Testis (tissue), 3 donors: ENCODE results near the gene NAA16. TPM values are rescaled to one million over a fixed set of nuclear protein-coding genes. Genes with fewer than 3 reads are reported as not detected.

Source experiments
- DNase-seq: peaks from one replicate; pipeline ENCODE4 v3.0.0-alpha.2; 2019
- H3K27ac ChIP-seq, 2 donors: fragments of 200-600 bp; sonication (generic); one replicate each; pipeline ENCODE4 v1.5.1; 2019
- H3K27me3 ChIP-seq: fragments of 200-600 bp; sonication (generic); one replicate; pipeline ENCODE4 v1.5.1; 2019
- H3K36me3 ChIP-seq: fragments of 200-600 bp; sonication (generic); one replicate; pipeline ENCODE4 v1.5.1; 2017; ENCODE audit warnings: low read depth; ENCODE audit errors: missing control alignments
- H3K4me1 ChIP-seq: fragments of 200-600 bp; sonication (generic); one replicate; pipeline ENCODE4 v1.5.1; 2019
- H3K4me3 ChIP-seq, 2 donors: fragments of 200-600 bp; sonication (generic); one replicate each; pipeline ENCODE4 v1.5.1; 2017 to 2019
- H3K9me3 ChIP-seq: fragments of 200-600 bp; sonication (generic); one replicate; pipeline ENCODE4 v1.5.1; 2017
- CTCF ChIP-seq, 3 experiments: fragments of 450-650 bp in 2 of 3; fragments of 200-600 bp in 1 of 3; sonication (generic) in 1 of 3; IDR thresholded peaks; one replicate each; pipeline ENCODE4 v1.5.1; 2016 to 2019; ENCODE audit warnings: antibody characterized with exemption in 3 of 3, mild to moderate bottlenecking in 2 of 3, moderate library complexity in 1 of 3
- POLR2A ChIP-seq: fragments of 450-650 bp; IDR thresholded peaks from one replicate; pipeline ENCODE4 v1.6.1; 2017; ENCODE audit warnings: antibody characterized with exemption, mild to moderate bottlenecking, moderate library complexity
- WGBS, 2 donors: methylation state at CpG; one replicate each; pipeline ENCODE4 v1.1.5; 2018; 5-methylcytosine and 5-hydroxymethylcytosine counted together
- intact Hi-C: fragments of 100-400 bp; cut with DNase I; formaldehyde crosslinking; loops from one replicate; pipeline ENCODE4 v1.15.1; 2023; ENCODE audit warnings: low total_unique reads
- polyA plus RNA-seq: library from polyadenylated mRNA; stranded (reverse); fragments of 350-450 nt; fragmentation: Illumina TruSeq; extraction: RNeasy Lipid Tissue Mini Kit (QIAGEN cat#74804); gene quantifications from one replicate; pipeline ENCODE4 v1.2.3, GENCODE V29; 2014; ENCODE audit warnings: low read depth, low replicate concordance; ENCODE audit not compliant: insufficient read depth
- total RNA-seq, 2 donors: library from RNA; depleted of rRNA; stranded (reverse); fragments of >200 nt; gene quantifications; one replicate each; pipeline ENCODE4 v1.2.3, GENCODE V29; 2016

The NAA16 gene
- total and polyA plus RNA-seq, 3 donors from 2014 or later = 18.5 to 38.0 (median 33.1) TPM

- Histone ChIP-seq H3K36me3 (no peaks in the 10 kb centered on the region), H3K4me3 (no peak overlapping the region), H3K9me3 (no peaks in the 10 kb centered on the region), H3K27me3 (no peaks in the 10 kb centered on the region), H3K4me1 (peaks cover 19% of the 10 kb centered on the region), H3K27ac (no peak overlapping the region)
- no peak for DNase-seq
- no peak for TF ChIP-seq POLR2A
- TF ChIP-seq CTCF (IDR thresholded peaks at IDR 0.05) = no peak
- intact Hi-C loops = no loop called here
- 42 to 54% methylated on average over 6 of the region's 6 CpGs for WGBS, 2 donors
Observed at GRCh38 chr13:41313659-41314197, 2.7 kb downstream of the NAA16 start.

- Histone ChIP-seq H3K4me1 (peaks cover 19% of the 10 kb centered on the region), H3K27ac (no peak overlapping the region), H3K27me3 (no peaks in the 10 kb centered on the region), H3K9me3 (no peaks in the 10 kb centered on the region), H3K36me3 (no peaks in the 10 kb centered on the region), H3K4me3 (no peak overlapping the region)
- WGBS, 2 donors = 79 to 92% methylated on average over 5 of the region's 5 CpGs
- no peak for DNase-seq
- intact Hi-C loops = no loop called here
- no peak for TF ChIP-seq POLR2A
- TF ChIP-seq CTCF (IDR thresholded peaks at IDR 0.05) = no peak
Observed at GRCh38 chr13:41315443-41316047, 4.5 kb downstream of the NAA16 start.

GRCh38 chr13:41317243-41317642 lies 6.2 kb downstream of the NAA16 start:
- H3K27me3 ChIP-seq = no peaks in the 10 kb centered on the region
- H3K27ac ChIP-seq = no peak overlapping the region
- TF ChIP-seq CTCF (IDR thresholded peaks at IDR 0.05) (no peak), POLR2A (no peak)
- H3K36me3 ChIP-seq = no peaks in the 10 kb centered on the region
- H3K4me3 ChIP-seq = no peak overlapping the region
- intact Hi-C loops = no loop called here
- peaks cover 19% of the 10 kb centered on the region for H3K4me1 ChIP-seq
- no peaks in the 10 kb centered on the region for H3K9me3 ChIP-seq
- DNase-seq = no peak
- WGBS, 2 donors = 76% methylated on average over 1 of the region's 1 CpG

GRCh38 chr13:41325752-41326151 lies 14.7 kb downstream of the NAA16 start:
- H3K4me3 ChIP-seq = no peak overlapping the region
- no peaks in the 10 kb centered on the region for H3K4me1 ChIP-seq
- no peak overlapping the region for H3K27ac ChIP-seq
- intact Hi-C loops = no loop called here
- H3K9me3 ChIP-seq = no peaks in the 10 kb centered on the region
- no peak for DNase-seq
- no peaks in the 10 kb centered on the region for H3K27me3 ChIP-seq
- 67 to 74% methylated on average over 2 of the region's 2 CpGs for WGBS, 2 donors
- no peak for TF ChIP-seq POLR2A
- TF ChIP-seq CTCF (IDR thresholded peaks at IDR 0.05) = no peak
- no peaks in the 10 kb centered on the region for H3K36me3 ChIP-seq

GRCh38 chr13:41326661-41327060 lies 15.6 kb downstream of the NAA16 start:
- Histone ChIP-seq H3K27me3 (no peaks in the 10 kb centered on the region), H3K36me3 (no peaks in the 10 kb centered on the region), H3K9me3 (no peaks in the 10 kb centered on the region), H3K4me3 (no peak overlapping the region), H3K27ac (no peak overlapping the region), H3K4me1 (peaks cover 3% of the 10 kb centered on the region)
- 87 to 88% methylated on average over 1 of the region's 1 CpG for WGBS, 2 donors
- intact Hi-C loops = no loop called here
- DNase-seq = no peak
- TF ChIP-seq POLR2A = no peak
- no peak for TF ChIP-seq CTCF (IDR thresholded peaks at IDR 0.05)
